Gastroesophageal sphincter (tissue), 3 donors: ENCODE data around the gene PET100.

Experiments
- POLR2A ChIP-seq, 2 donors: fragments of 450-650 bp; IDR thresholded peaks; one replicate each; pipeline ENCODE4 v1.6.1; 2017; ENCODE audit warnings: antibody characterized with exemption in 2 of 2, mild to moderate bottlenecking in 2 of 2, moderate library complexity in 1 of 2
- TF ChIP-seq, protein P1 (sequence below), 4 experiments: fragments of 200-600 bp in 2 of 4; fragments of 450-650 bp in 2 of 4; sonication (generic) in 1 of 4; IDR thresholded peaks; one replicate each; pipeline ENCODE4 v1.5.1; 2017 to 2019; ENCODE audit warnings: antibody characterized with exemption in 4 of 4, mild to moderate bottlenecking in 2 of 4, moderate library complexity in 2 of 4

DNA sequence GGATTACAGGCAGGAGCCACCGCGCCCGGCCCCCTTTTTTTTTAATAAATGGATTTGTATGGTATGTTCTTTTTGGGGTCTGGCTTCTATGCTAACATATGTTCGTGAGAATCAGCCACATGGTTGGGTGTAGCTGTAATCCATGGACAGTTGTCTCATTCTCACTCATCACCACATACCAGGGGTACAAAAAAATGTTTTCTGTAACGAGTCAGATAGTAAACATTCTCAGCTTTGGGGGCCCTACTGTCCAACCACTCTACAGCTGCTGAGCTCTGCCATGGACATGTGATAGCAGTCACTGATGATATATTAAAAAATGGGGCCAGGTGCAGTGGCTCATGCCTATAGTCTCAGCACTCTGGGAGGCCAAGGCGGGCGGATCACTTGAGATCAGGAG is 34.1 kb downstream of the PET100 start:
- TF ChIP-seq POLR2A (IDR thresholded peaks at IDR 0.05) = no peak
- TF ChIP-seq, protein P1, sequence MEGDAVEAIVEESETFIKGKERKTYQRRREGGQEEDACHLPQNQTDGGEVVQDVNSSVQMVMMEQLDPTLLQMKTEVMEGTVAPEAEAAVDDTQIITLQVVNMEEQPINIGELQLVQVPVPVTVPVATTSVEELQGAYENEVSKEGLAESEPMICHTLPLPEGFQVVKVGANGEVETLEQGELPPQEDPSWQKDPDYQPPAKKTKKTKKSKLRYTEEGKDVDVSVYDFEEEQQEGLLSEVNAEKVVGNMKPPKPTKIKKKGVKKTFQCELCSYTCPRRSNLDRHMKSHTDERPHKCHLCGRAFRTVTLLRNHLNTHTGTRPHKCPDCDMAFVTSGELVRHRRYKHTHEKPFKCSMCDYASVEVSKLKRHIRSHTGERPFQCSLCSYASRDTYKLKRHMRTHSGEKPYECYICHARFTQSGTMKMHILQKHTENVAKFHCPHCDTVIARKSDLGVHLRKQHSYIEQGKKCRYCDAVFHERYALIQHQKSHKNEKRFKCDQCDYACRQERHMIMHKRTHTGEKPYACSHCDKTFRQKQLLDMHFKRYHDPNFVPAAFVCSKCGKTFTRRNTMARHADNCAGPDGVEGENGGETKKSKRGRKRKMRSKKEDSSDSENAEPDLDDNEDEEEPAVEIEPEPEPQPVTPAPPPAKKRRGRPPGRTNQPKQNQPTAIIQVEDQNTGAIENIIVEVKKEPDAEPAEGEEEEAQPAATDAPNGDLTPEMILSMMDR (IDR thresholded peaks at IDR 0.05) = no peak
